Measurements from ENCODE around the gene SLC25A39.

Gene SLC25A39

DNA sequence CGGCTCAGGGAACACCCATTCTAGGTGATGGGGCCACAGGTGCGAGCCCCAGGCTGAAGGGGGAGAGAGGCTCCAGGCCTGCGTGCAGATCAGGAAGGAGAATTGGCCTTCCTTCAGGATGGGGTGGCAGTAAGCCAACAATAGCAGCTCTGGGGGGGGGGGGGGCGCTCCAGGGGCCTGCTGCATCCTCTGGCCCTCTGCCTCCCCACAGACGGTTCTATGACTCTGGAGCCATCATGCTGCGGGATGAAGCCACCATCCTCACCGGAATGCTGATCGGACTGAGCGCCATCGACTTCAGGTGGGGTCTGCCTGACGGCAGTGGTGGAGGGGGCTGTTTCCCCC, 10.1 kb downstream of the SLC25A39 start:
- no peak for DNase-seq (ENCODE audit: low read depth, low spot score)

DNA sequence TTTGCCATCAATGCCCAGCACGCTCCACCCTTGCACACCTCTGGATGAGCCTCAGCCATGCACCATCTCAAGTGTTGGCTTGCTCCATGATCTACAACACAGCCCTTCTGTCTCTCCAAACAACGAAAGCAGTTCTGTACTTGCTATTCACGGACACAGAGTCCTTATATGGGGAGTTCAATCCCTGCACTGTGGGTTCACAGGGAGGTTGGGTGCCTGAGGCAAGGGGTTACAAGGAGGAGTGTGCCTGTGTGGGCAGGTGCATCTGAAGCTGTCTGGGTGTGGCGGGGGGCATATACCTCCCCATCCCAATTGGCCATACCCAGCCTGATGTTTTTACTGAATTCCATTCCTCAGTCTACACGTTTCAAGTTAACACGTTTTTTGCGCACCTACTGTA, 10.6 kb downstream of the SLC25A39 start:
- no peak for DNase-seq (ENCODE audit: low read depth, low spot score)

DNA sequence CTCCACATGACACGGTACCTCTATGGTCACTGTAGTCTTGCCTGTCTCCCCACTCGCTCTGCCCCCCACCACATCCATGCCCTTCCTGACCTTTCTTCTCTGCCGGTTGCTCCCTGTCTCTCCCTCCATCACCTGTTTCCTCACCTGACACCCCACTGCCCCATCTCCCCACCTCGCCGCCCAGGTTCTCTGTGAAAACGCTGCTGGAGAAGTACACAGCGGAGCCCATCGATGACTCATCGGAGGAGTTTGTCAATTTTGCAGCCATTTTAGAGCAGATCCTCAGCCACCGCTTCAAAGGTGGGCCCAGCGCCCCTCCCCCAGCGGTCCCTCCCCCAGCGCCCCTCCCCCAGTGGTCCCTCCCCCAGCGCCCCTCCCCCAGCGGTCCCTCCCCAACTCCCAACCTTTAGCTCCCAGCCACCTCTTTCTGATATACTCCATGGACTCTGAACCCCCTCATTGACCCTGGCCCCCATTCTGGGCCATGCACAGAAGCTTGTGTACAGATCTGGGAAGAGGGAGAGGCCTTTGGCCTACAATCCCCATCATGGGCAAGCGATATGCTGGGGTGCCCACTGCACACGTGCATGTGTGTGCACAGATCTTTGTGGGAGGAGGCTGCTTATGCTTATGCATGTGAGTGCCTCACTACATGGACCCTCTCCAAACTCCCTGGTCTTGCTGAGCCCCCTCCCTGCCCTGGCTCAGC, 12.1 kb downstream of the SLC25A39 start:
- no peak for DNase-seq (ENCODE audit: low read depth, low spot score)

DNA sequence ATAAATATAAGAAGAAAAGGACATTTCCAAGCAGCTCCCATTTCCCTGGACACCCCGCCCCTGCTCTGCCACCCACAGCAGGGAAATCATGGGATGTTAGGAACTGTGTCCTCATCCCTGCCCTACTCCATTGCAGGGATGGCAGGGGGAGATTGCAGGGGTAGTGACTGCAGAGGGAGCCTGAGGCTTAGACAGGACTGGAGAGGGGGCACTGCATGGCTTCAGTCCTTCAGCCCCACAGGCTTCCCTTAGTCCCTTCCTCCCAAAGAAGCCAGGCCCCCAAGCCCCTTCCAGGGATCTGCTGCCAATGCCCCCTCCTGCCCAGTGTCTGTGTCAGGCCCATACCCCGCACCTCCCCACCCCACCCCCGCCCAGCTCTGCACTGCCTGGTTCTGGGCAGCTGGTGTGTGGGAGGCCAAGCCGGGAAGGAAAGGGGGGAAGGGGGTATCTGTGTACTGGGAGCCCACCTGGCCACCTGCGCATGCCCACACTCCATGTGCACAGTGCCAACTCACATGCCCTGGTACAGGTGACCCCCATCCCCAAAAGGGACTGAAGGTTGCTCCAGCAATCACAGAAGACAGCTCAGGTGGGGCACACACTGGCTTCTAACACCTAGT, 13.0 kb downstream of the SLC25A39 start:
- no peak for DNase-seq (ENCODE audit: low read depth, low spot score)

DNA sequence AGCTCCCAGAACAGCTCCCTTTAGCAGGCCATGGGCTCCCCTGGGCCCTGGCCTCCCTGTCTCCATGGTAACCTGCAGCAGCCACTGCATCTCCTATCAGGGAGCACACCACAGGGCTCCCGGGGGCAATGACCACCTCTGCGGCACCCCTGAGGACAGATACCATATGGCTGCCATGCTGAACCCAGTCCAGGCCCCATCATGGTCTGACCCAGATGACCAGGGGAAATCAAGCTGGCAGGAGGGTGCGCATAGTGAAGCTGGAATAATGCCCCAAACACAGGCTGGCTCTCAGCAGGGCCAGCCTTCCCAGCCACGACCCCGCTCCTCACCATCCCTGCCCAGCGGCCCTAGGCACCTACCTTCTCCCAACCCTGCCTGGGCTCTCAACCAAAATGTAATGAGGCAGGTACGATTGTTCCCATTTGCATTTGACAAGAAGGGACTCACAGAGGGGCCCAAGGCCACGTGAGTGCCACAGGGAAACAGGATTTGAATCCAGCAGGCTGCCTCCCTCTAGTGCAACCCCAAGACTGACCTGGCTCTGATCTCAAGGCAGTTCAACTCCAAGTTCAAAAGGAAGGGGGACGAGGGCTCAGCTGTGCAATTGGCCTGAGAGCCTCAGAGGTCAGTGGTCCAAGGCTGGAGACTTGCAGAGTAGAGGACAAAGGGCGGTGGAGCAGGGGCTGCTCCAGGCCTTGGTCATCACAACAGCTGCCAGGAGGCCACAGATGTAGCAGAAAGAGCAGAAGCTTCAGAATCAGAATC, 13.8 kb downstream of the SLC25A39 start:
- no peak for DNase-seq (ENCODE audit: low read depth, low spot score)

DNA sequence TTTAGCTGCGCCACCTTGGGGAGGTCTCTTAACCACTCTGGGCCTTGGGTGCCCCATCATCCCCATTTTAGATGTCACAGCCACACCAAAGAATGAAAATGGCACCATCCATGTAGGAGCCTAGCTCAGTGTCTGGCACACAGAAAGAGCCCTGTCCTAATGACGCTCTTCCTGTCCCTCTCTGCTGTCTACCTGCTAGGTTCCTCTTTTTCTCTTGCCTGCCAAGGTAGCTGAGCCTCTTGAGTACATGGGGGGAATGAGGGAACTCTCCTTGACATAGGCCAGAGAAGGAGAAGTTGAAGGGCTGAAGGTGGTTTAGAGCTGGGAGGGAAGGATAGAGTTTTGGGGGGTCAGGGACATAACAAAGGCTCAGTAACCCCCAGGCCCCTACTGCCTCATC, 14.4 kb downstream of the SLC25A39 start:
- no peak for DNase-seq (ENCODE audit: low read depth, low spot score)

DNA sequence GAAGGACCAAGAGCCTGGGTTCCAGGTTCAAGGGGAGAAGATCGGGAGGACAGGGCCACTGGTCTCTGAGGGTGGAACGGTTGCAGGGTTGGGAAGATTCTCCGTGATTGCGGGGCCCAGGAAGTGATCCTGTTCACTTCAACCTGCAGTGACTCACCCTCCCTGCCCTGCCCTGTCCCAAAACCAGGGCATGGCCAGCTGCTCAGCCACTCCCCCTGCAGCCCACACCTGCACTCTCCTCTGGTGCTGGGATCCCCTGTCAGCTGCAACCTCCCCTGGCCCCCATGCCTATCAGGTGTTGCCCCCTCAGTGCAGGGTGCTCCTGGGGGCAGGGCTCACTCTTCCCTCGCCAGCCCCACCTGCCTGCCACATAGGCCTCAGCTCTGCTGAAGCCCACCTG, 15.2 kb downstream of the SLC25A39 start:
- DNase-seq (ENCODE audit: low read depth, low spot score): no peak

DNA sequence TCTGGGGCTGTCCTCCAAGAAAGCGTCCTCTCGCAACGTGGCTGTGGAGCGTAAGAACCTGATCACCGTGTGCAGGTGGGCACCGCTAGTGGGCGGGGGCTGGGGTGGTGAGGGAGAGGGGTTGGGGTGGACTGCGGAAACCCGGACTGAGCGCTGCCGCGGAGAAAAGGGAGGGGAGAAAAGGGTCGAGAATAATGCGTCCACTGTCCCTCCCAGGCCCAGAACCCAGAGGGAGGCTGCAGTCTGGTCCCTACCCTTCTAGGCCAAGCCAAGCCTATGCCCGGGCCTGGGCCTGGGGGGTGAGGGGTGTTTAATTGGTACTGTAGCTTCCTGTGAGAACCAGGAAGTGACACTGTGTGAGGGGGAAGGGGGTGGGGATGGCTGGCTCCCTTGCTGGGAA, 15.8 kb downstream of the SLC25A39 start:
- DNase-seq (ENCODE audit: low read depth, low spot score): no peak

DNA sequence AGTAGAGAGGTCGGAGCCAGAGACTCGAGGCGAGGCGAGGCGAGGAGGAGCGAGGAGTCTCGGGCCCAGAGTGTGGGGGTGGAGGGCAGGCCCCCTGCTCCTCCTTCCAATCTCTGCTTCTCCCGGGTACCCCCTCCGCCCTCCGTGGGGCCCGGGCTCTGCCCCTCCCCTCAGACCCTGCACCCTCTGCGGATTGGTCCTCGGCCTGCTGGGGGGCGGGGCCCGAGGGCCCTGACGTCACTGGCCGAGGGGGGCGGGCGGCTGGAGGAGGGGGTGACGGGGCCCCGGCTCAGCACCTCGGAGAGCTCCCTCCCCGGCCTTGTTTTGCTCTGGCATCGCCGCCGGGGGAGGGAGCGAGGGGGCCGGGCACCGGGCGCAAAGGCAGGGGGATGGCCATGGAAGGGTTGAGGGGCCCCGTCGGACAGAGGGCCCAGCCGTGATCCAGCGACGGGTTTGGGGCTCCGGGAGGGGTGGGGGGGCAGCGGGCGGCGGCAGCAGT, 16.3 kb downstream of the SLC25A39 start, which contains the start of gene RUNDC3A:
RUNDC3A (plus strand) TSS at position 282 of the 499 bp plus-strand sequence. CDS start 232 bp downstream, outside the sequence.
- DNase-seq (ENCODE audit: low read depth, low spot score): peak; percentile 95

DNA sequence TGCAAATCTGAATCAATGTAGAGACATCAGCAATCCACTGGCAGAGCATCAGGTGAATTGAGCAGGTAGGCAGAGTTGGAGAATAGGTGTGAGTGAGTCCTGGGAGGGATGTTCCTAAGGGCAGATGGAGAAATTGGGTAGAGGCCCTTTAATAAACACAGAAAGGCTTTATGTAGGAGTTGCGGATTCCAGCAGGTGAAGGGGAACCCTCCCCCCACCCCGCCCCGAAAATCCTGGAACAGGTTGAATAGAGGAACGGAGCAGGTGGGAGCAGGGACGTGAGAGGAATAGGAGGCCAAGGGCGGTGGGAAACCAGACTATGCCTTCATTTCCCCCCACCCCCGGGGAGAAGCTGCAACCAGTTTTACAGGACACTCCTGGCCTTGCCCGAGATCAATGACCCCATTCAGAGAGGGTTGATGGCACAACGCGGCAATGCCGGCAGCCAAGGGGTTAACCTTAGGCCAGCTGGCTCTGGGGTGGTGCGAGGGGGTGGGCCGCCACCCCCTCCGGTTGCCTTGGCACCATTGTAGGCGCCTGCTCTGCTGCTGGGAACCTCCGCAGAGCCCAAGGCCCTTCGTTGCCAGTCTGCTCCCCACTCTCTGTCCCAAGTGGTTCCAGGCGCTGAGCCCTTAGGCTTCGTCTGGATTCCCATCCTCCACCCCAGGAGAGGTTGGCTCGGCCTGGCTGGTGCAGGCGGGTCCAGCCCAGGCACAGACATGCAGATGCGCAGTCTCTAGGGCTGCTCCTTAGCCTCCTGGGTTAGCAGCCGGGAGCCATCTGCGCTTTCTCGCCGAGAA, 17.0 kb downstream of the SLC25A39 start:
- peak; percentile 56 for DNase-seq (ENCODE audit: low read depth, low spot score)

DNA sequence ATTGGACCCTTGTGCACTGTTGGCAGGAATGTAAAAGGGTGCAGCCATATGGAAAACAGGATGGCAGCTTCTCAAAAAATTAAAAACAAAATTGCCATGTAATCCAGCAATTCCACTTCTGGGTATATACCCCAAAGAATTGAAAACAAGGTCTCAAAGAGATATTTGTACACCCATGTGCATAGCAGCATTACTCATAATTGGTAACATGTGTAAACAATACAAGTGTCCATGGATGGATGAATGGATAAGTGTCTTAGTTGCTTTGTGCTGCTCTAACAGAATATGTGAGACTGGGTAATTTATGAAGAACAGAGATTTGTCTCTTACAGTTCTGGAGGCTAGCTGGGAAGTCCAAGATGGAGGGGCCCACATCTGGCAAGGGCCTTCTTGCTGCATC, 20.0 kb downstream of the SLC25A39 start:
- no peak for DNase-seq (ENCODE audit: low read depth, low spot score)

DNA sequence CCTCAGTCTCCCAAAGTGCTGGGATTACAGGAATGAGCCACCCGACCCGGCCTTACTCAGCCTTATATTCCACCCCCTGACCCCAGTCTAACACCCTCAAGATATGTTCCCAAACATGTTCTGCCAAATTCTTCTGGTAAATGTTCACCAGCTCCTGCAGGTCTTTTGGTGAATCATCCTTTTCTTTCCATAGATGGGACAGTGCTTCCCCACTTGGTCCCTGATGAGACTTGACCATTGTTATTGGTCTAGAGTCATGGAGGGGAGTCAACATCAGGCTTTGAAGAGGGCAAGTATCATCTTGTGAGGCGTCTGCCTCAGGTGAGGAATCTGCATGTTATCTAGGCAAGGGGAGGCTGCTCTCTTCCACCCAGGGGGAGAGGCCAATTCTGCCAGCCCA, 26.6 kb downstream of the SLC25A39 start:
- DNase-seq (ENCODE audit: low read depth, low spot score): no peak

DNA sequence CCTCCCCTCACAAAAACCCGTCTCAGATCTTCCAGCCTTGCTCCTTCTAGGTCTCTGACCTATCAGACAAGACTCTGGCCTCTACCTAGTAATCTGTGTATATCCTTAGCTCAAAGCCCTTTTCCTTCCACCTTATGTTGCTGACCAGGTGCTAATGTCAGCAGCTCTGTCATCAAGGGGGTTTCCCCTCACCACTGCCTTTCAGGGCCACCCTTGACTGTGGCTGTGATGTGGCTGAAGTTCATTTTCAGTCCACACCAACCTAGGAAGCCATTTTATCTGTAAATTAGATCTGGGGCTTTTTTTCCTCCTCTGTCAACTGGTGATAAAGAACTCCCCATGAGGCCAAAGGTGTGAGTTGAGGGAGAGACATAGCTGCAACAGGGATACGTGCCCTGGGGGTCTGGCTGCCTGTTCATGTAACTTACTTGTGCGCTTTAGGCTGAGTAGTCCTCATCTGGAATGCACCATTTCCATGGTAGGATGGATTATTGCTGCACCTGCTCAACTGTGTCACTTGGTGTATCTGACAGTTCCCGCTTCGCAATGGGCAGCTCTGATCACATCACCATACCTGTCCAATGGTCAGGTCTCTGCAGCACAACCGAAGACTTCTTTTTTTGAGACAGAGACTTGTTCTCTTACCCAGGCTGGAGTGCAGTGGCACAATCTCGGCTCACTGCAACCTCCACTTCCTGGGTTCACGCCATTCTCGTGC, 31.0 kb downstream of the SLC25A39 start:
- no peak for DNase-seq (ENCODE audit: low read depth, low spot score)

DNA sequence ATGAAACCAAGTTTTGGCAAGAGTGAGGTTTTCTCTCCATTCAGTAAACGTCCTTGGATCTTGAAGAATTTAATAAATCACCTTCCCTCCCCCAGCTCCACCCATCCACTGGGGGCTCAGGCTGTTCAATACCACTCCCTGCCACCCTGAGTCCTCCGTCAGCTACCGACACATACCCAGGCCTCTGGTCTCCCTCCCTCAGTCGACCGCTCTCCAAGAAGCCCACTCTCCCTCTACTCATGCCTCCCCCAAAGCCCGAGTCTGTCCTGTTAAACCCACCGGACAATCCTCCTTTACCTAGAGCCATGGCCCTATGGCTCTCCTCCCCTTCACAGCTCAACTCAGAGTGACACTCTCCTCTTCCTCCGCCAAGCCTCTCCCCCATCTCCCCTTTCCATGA, 37.0 kb downstream of the SLC25A39 start:
- no peak for DNase-seq (ENCODE audit: low read depth, low spot score)

DNA sequence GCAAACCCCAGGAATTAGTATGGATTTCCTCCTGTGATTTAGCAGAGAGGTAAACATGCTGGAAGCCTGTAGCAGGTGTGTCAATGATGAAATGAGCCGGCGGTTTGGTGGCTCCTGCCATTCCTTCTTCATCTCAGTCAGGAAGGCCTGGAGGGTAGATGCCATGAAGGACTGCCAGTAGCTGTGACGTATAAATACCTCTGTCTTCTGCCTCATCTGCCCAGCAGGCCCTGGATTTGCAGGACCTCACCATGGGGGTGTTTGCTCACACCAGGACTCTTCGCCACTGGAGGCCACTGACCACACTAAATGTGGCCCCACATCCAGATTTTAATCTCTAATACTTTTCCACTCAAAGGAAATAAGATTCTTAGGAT, 40.6 kb downstream of the SLC25A39 start:
- DNase-seq (ENCODE audit: low read depth, low spot score): no peak

DNA sequence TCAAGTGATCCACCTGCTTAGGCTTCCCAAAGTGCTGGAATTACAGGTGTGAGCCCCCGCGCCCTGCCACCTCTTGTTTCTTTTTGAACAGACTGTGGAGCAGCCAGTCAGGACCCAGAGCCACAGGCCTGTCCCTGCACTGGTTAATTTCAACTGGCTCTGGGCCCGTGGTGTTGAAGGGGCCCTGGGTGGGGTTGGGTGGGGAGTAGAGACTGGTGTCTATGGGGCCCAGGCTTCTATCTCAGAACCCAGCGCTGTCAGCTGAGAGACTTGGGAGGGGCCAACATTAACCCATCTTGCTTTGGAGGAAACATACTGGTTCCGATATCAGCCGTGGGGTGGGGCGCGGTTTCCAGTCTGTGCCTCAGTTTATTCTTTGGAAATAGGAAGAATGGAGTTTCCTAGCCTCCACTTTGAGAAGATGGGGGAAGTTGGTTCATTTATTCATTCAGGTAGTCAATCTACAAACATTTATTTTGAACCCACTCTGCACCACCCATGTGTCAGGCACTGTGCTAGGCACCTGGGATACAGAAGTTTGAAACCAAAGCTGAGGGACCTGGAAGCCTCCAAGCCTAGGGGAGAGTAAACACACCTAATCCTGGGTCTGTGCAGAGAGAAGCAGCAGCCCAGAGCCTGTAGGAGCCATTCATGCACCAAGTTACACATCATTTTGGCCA, 41.1 kb downstream of the SLC25A39 start:
- no peak for DNase-seq (ENCODE audit: low read depth, low spot score)

DNA sequence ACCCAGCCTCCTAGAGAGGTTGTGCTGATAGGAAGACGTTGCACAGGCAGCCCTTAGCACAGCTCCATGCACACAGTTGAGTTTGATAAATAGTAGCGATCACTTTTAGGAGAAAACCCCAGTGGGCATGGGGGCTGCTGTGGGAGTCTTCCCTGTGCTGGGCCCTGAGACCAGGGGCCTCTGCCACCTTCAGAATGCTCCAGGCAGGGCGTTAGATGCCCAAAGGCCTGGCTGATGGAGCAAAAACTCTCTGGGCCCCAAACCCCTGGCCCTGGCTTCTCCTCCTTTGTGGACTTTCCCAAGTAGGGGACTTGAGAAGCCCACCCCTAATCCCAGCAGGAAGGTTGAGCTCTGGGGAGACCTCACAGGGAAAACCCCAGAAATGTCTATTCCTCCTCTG, 42.4 kb downstream of the SLC25A39 start:
- DNase-seq (ENCODE audit: low read depth, low spot score): no peak

DNA sequence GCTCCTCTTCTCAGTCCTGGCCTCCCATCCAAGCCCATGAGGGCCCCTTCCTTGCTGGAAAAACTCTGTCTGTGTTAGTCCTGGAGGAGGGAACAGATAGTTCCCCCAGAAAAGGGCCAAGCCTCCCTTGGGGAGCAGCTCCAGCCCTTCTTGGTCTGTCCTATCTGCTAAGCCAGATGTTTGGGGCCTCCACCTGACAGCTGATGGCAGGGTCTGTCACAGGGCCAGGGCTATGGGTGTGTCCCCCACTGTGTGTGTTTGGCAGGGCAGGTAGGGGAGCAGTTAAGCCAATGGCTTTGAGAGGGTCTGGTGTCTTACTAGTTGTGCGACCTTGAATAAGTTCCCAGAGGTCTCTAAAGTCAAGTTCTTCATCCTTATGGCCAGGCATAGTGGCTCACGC, 43.1 kb downstream of the SLC25A39 start:
- DNase-seq (ENCODE audit: low read depth, low spot score): no peak

DNA sequence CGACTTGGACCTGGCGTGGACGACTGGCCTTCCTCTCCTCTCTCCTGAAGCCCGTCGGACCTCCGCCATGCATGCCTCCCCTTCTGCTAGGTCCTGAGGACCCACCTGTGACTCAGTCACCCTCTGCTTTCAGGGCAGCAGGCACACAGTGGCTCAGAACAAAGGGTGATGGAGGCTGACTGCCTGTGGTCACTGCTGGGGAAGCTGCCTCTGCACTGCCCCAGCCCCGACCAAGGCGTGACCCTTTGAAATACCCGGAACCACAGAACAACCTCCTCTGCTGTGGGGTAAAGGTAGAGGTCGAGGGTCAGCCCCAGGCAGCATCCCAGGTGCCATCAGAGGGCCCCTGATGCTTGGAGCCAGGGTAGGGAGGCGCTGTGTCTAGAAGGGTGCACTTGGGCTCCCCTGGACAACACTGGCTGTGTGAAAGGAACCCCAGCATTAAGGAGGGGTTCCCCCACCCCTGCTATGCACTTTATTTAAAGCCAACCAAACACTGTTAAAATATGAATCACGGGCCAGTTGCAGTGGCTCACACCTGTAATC, 44.2 kb downstream of the SLC25A39 start:
- DNase-seq (ENCODE audit: low read depth, low spot score): no peak

DNA sequence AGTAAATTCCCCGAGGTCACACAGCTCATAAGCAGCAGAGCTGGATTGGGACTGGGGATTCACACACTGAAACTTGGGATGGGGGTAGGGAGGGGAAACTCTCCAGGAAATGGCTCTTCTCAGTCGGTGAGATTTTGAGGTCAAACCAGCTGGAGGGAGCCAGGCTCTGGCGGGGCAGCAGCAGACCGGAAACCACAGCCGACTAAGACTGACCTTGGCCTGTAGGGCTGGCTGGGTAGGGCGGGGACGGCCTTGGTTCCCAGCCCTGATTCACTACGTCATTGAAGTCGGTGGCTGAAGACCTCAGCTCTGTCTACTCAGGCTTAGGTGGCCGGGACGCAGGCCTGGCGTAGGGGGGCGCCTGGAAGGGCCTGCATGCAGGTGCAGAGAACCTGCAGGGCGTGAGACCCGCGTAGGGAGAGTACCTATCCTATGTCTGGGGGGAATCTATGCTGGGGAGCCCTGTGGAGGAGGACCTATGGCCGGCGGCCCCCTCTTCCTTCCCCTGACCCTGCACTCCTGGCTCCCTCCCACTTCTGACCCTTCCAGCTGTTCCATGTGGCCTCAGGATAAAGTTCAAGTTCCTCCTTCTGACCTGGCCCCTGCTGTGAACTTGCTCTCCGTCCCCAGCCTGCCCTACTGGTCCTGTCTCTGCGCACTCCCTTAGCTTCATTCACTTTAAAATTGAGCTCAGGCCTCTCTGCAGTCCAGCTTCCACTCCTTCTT, 44.8 kb downstream of the SLC25A39 start:
- peak; percentile 60 for DNase-seq (ENCODE audit: low read depth, low spot score)

All from astrocyte of the hippocampus (primary cell).